GM18858 (cell line): ENCODE results near the gene DACH1.

Experiments
- ATAC-seq: cut with Tn5 transposase; IDR thresholded peaks from one replicate; pipeline ENCODE4 v1.9.1; 2021; ENCODE audit not compliant: unreplicated experiment

DACH1 gene

GRCh38 chr13:71830736-71831135 is 36.3 kb downstream of the DACH1 start:
- no peak for ATAC-seq

- no peak for ATAC-seq
These were observed 36.7 kb downstream of the DACH1 start for GRCh38 chr13:71830323-71830722.

GRCh38 chr13:71829547-71829946 is 37.5 kb downstream of the DACH1 start:
- no peak for ATAC-seq

- ATAC-seq, result no peak
These were observed 38.4 kb downstream of the DACH1 start for GRCh38 chr13:71828564-71828963.

GRCh38 chr13:71828117-71828516 is 38.9 kb downstream of the DACH1 start:
- no peak for ATAC-seq

- no peak for ATAC-seq
These were observed 39.8 kb downstream of the DACH1 start for GRCh38 chr13:71827241-71827640.

- no peak for ATAC-seq
These were observed 46.3 kb downstream of the DACH1 start for GRCh38 chr13:71820699-71821098.

- ATAC-seq, result no peak
These were observed 49.7 kb downstream of the DACH1 start for GRCh38 chr13:71817335-71817734.

GRCh38 chr13:71814806-71815360 is 52.1 kb downstream of the DACH1 start:
- no peak for ATAC-seq

- ATAC-seq, result no peak
These were observed 53.8 kb downstream of the DACH1 start for GRCh38 chr13:71813187-71813586.

- ATAC-seq, result no peak
These were observed 55.7 kb downstream of the DACH1 start for GRCh38 chr13:71811344-71811743.

GRCh38 chr13:71808708-71809107 is 58.3 kb downstream of the DACH1 start:
- no peak for ATAC-seq

- no peak for ATAC-seq
These were observed 60.1 kb downstream of the DACH1 start for GRCh38 chr13:71806886-71807285.

GRCh38 chr13:71803066-71803465 is 63.9 kb downstream of the DACH1 start:
- ATAC-seq, result no peak

GRCh38 chr13:71801781-71802180 is 65.2 kb downstream of the DACH1 start:
- ATAC-seq, result no peak

GRCh38 chr13:71801165-71801760 is 65.7 kb downstream of the DACH1 start:
- ATAC-seq, result no peak

GRCh38 chr13:71799324-71799723 is 67.7 kb downstream of the DACH1 start:
- ATAC-seq, result no peak

GRCh38 chr13:71798707-71799106 is 68.3 kb downstream of the DACH1 start:
- ATAC-seq, result no peak

- ATAC-seq, result no peak
These were observed 69.5 kb downstream of the DACH1 start for GRCh38 chr13:71797517-71797916.

GRCh38 chr13:71789693-71790329 is 77.2 kb downstream of the DACH1 start:
- no peak for ATAC-seq

- ATAC-seq, result no peak
These were observed 78.0 kb downstream of the DACH1 start for GRCh38 chr13:71789037-71789436.

- no peak for ATAC-seq
These were observed 79.6 kb downstream of the DACH1 start for GRCh38 chr13:71787414-71787813.

- ATAC-seq, result no peak
These were observed 80.1 kb downstream of the DACH1 start for GRCh38 chr13:71786875-71787274.
